ENCODE results near the gene KDM1A. TPM values are rescaled to one million over a fixed set of nuclear protein-coding genes. Genes with fewer than 3 reads are reported as not detected.
A peak's percentile ranks its signal among the peaks of the same experiment; 100 is the strongest.

Gene KDM1A
- total RNA-seq, 1 experiment from 2014 or later: 110 TPM

GRCh38 chr1:23019863-23020625 lies 776 bp downstream of the KDM1A start:
- Histone ChIP-seq H3K4me1 (ENCODE audit: low read length) (peaks cover 36% of the 10 kb centered on the region), H3K27me3 (ENCODE audit: low read length) (no peaks in the 10 kb centered on the region), H3K4me3 (ENCODE audit: low read length) (peak overlapping the region; percentile 95), H3K27ac (ENCODE audit: low read length) (peak overlapping the region; percentile 83), H3K36me3 (ENCODE audit: insufficient read depth, low read length) (peaks cover 18% of the 10 kb centered on the region), H3K9ac (ENCODE audit: low read length) (peak overlapping the region; percentile 99), H3K4me2 (ENCODE audit: low read depth, low read length, poor library complexity, severe bottlenecking) (peak overlapping the region; percentile 81), H3K79me2 (ENCODE audit: low read length) (peaks cover 58% of the 10 kb centered on the region), H4K20me1 (ENCODE audit: insufficient read depth, low read depth, low read length) (peaks cover 38% of the 10 kb centered on the region; the same call in 1 of the 2 replicates), H3K9me2 (replicated peaks; ENCODE audit: insufficient read depth, low read length) (no peaks in the 10 kb centered on the region), H2AFZ (ENCODE audit: low read length) (peak overlapping the region; percentile 44; the same call in 1 of the 2 replicates), H3K9me3 (ENCODE audit: low read length) (peaks cover 10% of the 10 kb centered on the region)
- DNase-seq: peak; percentile 77

DNA sequence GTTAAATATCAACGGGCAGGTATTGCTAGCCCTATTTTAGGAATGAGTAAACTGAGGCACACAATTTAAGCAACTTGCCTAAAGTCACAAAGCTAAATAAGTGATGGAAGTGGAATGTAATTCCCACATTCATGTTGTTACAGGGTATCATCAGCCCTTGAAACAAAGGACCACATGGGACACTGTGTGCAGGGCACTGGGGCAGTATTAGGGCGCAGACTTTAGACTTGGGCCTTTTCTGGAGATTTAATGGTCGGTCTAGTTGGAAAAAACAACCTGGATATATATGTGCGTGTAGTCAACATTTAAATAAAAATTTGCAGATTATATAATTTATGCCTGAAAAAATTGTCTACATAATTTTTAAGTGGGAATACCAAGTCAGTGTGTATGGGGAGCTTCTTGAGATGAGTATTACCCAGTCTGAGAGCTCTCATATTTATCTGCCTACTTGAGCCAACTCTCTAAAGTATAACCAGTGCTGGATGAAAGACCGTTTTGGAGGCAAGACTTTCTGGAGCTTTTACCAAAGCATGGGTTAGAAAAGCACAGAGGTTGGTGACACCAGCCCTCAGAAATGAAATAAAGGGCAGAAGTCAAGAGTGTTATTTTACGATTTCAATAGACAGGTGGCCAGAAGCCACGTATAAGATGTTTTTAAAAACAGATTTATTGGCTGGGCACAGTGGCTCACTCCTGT lies 1.6 kb downstream of the KDM1A start:
- Histone ChIP-seq H2AFZ (ENCODE audit: low read length) (no peak overlapping the region), H3K4me1 (ENCODE audit: low read length) (peaks cover 40% of the 10 kb centered on the region), H4K20me1 (ENCODE audit: insufficient read depth, low read depth, low read length) (peaks cover 39% of the 10 kb centered on the region; the same call in 1 of the 2 replicates), H3K36me3 (ENCODE audit: insufficient read depth, low read length) (peaks cover 18% of the 10 kb centered on the region), H3K27me3 (ENCODE audit: low read length) (no peaks in the 10 kb centered on the region), H3K27ac (ENCODE audit: low read length) (peak overlapping the region; percentile 83), H3K4me2 (ENCODE audit: low read depth, low read length, poor library complexity, severe bottlenecking) (peak overlapping the region; percentile 81), H3K9ac (ENCODE audit: low read length) (peak overlapping the region; percentile 99), H3K4me3 (ENCODE audit: low read length) (peak overlapping the region; percentile 95), H3K9me3 (ENCODE audit: low read length) (peaks cover 10% of the 10 kb centered on the region), H3K79me2 (ENCODE audit: low read length) (peaks cover 66% of the 10 kb centered on the region), H3K9me2 (replicated peaks; ENCODE audit: insufficient read depth, low read length) (no peaks in the 10 kb centered on the region)
- peak; percentile 40 for DNase-seq

DNA sequence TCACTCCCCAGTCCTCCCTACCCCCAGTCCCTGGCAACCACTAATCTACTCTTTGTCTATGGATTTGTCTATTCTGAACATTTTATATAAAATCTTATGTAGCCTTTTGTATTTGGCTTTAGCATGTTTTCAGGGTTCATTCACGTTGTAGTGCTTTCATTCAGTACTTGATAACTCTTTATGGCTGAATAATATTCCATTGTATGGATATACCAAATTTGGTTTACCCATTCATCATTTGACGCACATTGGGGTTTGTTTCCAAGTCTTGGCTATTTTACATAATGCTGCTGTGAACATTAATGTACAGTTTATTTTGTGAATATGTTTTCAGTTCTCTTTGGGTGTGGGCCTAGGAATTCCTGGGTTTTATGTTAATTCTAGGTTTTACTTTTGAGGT lies 2.6 kb downstream of the KDM1A start:
- no peak overlapping the region for H3K9ac ChIP-seq (ENCODE audit: low read length)
- peaks cover 10% of the 10 kb centered on the region for H3K9me3 ChIP-seq (ENCODE audit: low read length)
- H3K79me2 ChIP-seq (ENCODE audit: low read length): peaks cover 76% of the 10 kb centered on the region
- H3K9me2 ChIP-seq (replicated peaks; ENCODE audit: insufficient read depth, low read length): no peaks in the 10 kb centered on the region
- no peak overlapping the region for H3K27ac ChIP-seq (ENCODE audit: low read length)
- H3K27me3 ChIP-seq (ENCODE audit: low read length): no peaks in the 10 kb centered on the region
- DNase-seq: no peak
- no peak overlapping the region for H3K4me2 ChIP-seq (ENCODE audit: low read depth, low read length, poor library complexity, severe bottlenecking)
- no peak overlapping the region for H2AFZ ChIP-seq (ENCODE audit: low read length)
- peaks cover 39% of the 10 kb centered on the region; the same call in 1 of the 2 replicates for H4K20me1 ChIP-seq (ENCODE audit: insufficient read depth, low read depth, low read length)
- H3K4me3 ChIP-seq (ENCODE audit: low read length): 0 out of 2 replicates have a peak overlapping the region, but pooled peaks have one; percentile 95
- peaks cover 18% of the 10 kb centered on the region for H3K36me3 ChIP-seq (ENCODE audit: insufficient read depth, low read length)
- peaks cover 48% of the 10 kb centered on the region for H3K4me1 ChIP-seq (ENCODE audit: low read length)

GRCh38 chr1:23023174-23023845 lies 4.0 kb downstream of the KDM1A start:
- Histone ChIP-seq H2AFZ (ENCODE audit: low read length) (no peak overlapping the region), H3K36me3 (ENCODE audit: insufficient read depth, low read length) (peaks cover 18% of the 10 kb centered on the region), H4K20me1 (ENCODE audit: insufficient read depth, low read depth, low read length) (peaks cover 51% of the 10 kb centered on the region; the same call in 1 of the 2 replicates), H3K9ac (ENCODE audit: low read length) (no peak overlapping the region), H3K79me2 (ENCODE audit: low read length) (peaks cover 90% of the 10 kb centered on the region), H3K4me1 (ENCODE audit: low read length) (peaks cover 62% of the 10 kb centered on the region), H3K4me3 (ENCODE audit: low read length) (no peak overlapping the region), H3K27ac (ENCODE audit: low read length) (0 out of 2 replicates have a peak overlapping the region, but pooled peaks have one; percentile 2), H3K27me3 (ENCODE audit: low read length) (no peaks in the 10 kb centered on the region), H3K9me2 (replicated peaks; ENCODE audit: insufficient read depth, low read length) (no peaks in the 10 kb centered on the region), H3K4me2 (ENCODE audit: low read depth, low read length, poor library complexity, severe bottlenecking) (no peak overlapping the region), H3K9me3 (ENCODE audit: low read length) (peaks cover 10% of the 10 kb centered on the region)
- no peak for DNase-seq

GRCh38 chr1:23026568-23026967 lies 7.3 kb downstream of the KDM1A start:
- Histone ChIP-seq H3K4me2 (ENCODE audit: low read depth, low read length, poor library complexity, severe bottlenecking) (peak overlapping the region; percentile 30), H2AFZ (ENCODE audit: low read length) (no peak overlapping the region), H3K9me3 (ENCODE audit: low read length) (peaks cover 9% of the 10 kb centered on the region), H3K36me3 (ENCODE audit: insufficient read depth, low read length) (peaks cover 15% of the 10 kb centered on the region), H3K4me3 (ENCODE audit: low read length) (no peak overlapping the region), H3K9me2 (replicated peaks; ENCODE audit: insufficient read depth, low read length) (no peaks in the 10 kb centered on the region), H4K20me1 (ENCODE audit: insufficient read depth, low read depth, low read length) (peaks cover 48% of the 10 kb centered on the region; the same call in 1 of the 2 replicates), H3K4me1 (ENCODE audit: low read length) (peaks cover 79% of the 10 kb centered on the region), H3K27me3 (ENCODE audit: low read length) (no peaks in the 10 kb centered on the region), H3K79me2 (ENCODE audit: low read length) (peaks cover 99% of the 10 kb centered on the region), H3K27ac (ENCODE audit: low read length) (peak overlapping the region; percentile 22), H3K9ac (ENCODE audit: low read length) (no peak overlapping the region)
- DNase-seq: no peak

GRCh38 chr1:23027352-23027907 lies 8.2 kb downstream of the KDM1A start:
- H3K4me3 ChIP-seq (ENCODE audit: low read length): no peak overlapping the region
- no peaks in the 10 kb centered on the region for H3K27me3 ChIP-seq (ENCODE audit: low read length)
- H4K20me1 ChIP-seq (ENCODE audit: insufficient read depth, low read depth, low read length): peaks cover 48% of the 10 kb centered on the region; the same call in 1 of the 2 replicates
- peaks cover 97% of the 10 kb centered on the region for H3K79me2 ChIP-seq (ENCODE audit: low read length)
- peaks cover 9% of the 10 kb centered on the region; the same call in 1 of the 2 replicates for H3K36me3 ChIP-seq (ENCODE audit: insufficient read depth, low read length)
- peaks cover 6% of the 10 kb centered on the region; the same call in 1 of the 2 replicates for H3K9me3 ChIP-seq (ENCODE audit: low read length)
- H2AFZ ChIP-seq (ENCODE audit: low read length): no peak overlapping the region
- DNase-seq: no peak
- peaks cover 87% of the 10 kb centered on the region for H3K4me1 ChIP-seq (ENCODE audit: low read length)
- H3K9ac ChIP-seq (ENCODE audit: low read length): no peak overlapping the region
- H3K27ac ChIP-seq (ENCODE audit: low read length): 0 out of 2 replicates have a peak overlapping the region, but pooled peaks have one; percentile 22
- no peaks in the 10 kb centered on the region for H3K9me2 ChIP-seq (replicated peaks; ENCODE audit: insufficient read depth, low read length)
- H3K4me2 ChIP-seq (ENCODE audit: low read depth, low read length, poor library complexity, severe bottlenecking): no peak overlapping the region

GRCh38 chr1:23029337-23029736 lies 10.1 kb downstream of the KDM1A start:
- H4K20me1 ChIP-seq (ENCODE audit: insufficient read depth, low read depth, low read length): peaks cover 32% of the 10 kb centered on the region; the same call in 1 of the 2 replicates
- peak overlapping the region; percentile 71 for H3K4me2 ChIP-seq (ENCODE audit: low read depth, low read length, poor library complexity, severe bottlenecking)
- H3K4me1 ChIP-seq (ENCODE audit: low read length): peaks cover 94% of the 10 kb centered on the region
- H3K9ac ChIP-seq (ENCODE audit: low read length): no peak overlapping the region
- no peak overlapping the region for H3K4me3 ChIP-seq (ENCODE audit: low read length)
- no peaks in the 10 kb centered on the region for H3K9me3 ChIP-seq (ENCODE audit: low read length)
- no peaks in the 10 kb centered on the region for H3K9me2 ChIP-seq (replicated peaks; ENCODE audit: insufficient read depth, low read length)
- no peaks in the 10 kb centered on the region for H3K27me3 ChIP-seq (ENCODE audit: low read length)
- DNase-seq: peak; percentile 68
- H3K79me2 ChIP-seq (ENCODE audit: low read length): peaks cover 91% of the 10 kb centered on the region
- H3K27ac ChIP-seq (ENCODE audit: low read length): peak overlapping the region; percentile 92; the same call in 1 of the 2 replicates
- H3K36me3 ChIP-seq (ENCODE audit: insufficient read depth, low read length): no peaks in the 10 kb centered on the region
- no peak overlapping the region for H2AFZ ChIP-seq (ENCODE audit: low read length)

Data from Karpas-422 (cell line).